ENCODE measurements around the gene RNF167.

The RNF167 gene

DNA sequence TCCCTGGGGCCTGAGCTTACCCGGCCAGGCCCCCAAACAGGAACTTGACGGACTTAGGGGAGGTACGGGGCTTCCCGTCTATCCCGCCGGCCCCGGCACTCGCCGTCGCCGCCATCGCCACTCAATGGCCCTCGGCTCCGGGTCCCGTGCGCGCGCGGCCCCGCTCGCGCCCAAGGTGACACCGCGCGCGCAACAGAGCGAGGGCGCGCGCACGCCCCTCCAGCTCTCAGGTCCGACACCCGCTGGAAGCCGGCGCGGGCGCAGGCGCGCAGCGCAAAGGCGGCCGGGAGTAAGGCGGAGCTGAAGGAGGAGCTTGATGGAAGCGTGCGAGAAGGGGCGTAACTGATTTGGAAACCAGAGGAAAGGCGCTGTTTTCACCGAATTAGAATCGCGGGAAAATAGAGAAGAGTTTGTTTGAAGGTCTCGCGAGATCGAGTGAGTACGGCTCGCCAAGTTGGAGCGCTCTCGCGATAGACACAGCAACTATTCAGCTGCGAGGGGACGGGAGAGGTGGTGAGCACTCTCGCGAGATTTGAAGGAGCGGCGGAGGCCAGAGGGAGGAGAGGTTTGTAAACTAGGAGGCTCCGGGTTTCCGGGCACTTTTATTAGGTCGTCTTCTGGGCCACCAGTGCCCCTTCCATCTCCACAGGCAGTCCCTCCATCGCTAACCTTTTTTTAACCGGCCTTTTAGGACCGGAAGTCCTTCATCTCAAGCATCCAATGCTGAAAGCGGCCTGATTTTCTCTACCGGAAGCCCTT lies at the start of gene RNF167, which contains the start of gene SLC25A11:
Gene RNF167, plus strand, starts transcription at position 473 of the 759 bp plus-strand sequence. CDS start 642 bp downstream, outside the sequence.
Gene SLC25A11, minus strand, starts transcription at position 251 of the 759 bp plus-strand sequence. Its CDS starts 136 bp downstream, at position 115.
- peak; percentile 99 for DNase-seq (ENCODE audit: low read depth, low spot score)

DNA sequence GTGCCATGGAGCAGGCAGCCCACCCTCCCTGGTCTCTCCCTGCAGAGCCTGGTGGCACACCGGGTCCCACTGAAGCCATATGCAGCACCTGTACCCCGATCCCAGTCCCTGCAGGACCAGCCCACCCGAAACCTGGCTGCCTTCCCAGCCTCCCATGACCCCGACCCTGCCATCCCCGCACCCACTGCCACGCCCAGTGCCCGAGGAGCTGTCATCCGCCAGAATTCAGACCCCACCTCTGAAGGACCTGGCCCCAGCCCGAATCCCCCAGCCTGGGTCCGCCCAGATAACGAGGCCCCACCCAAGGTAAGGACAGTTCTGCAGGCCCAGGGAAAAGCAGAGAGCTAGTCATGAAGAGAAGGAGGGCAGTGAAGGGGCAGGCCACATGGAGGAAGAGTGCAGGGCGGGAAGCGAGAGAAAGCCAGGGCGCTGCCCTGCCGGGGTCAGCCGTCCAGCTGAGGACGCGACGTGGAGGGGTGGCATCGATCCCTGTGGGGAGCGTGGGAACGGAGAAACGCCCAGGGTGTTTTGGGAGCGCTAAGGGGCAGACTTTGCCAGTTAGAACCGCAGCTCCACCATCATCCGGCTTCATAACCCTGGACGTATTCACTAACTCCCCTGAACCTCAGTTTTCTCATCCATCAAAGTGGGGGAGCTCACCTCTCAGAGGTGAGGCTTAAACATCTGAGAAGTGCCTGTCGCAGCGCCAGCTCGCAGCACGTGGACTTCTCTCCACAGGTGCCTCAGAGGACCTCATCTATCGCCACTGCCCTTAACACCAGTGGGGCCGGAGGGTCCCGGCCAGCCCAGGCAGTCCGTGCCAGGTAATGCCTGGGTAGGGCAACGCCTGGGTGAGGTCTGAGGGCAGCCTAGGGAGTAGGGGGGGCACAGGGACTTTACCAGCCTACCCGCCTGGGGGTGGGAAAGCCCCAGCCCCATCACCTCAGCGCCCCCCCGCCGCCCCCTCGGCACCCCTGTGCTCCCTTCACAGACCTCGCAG lies 48.4 kb upstream of the RNF167 start:
- DNase-seq (ENCODE audit: low read depth, low spot score) = no peak

DNA sequence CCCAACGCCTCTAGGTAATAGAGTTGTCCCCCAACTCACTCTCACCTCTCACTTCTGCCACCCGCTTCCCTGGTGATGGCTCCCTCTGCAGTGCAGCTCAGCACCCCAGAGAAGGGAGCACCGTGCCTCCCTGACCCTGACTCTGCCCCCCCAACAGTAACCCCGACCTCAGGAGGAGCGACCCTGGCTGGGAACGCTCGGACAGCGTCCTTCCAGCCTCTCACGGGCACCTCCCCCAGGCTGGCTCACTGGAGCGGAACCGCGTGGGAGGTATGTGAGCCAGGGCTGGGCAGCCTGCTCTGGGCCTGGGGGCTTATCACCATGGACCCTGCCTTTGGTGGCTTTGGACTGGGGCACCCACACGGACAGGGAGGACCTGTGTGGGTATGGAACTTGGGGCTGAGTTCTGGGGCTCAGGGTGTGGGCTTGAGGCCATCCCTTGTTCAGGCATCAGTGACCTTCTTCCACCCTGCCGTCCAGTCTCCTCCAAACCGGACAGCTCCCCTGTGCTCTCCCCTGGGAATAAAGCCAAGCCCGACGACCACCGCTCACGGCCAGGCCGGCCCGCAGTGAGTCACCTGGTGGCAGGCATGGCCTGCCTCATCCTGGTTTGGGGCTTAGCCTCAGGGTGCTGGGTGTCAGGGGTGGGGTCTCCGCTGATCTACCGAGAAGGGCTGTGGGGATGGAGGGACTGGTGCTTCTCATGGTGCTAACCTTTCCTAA lies 47.4 kb upstream of the RNF167 start:
- no peak for DNase-seq (ENCODE audit: low read depth, low spot score)

DNA sequence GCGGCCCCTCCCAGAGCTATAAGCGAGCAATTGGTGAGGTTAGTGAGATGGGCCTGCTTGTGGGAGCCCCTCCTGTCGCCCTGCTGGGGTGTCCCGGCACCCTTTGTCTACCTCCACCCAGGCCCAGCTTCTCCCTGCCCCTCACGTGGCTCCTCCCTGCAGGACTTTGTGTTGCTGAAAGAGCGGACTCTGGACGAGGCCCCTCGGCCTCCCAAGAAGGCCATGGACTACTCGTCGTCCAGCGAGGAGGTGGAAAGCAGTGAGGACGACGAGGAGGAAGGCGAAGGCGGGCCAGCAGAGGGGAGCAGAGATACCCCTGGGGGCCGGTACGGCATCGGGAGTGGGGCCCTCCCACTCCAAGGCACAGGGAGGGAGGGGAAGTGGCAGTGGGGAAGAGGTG lies 46.8 kb upstream of the RNF167 start:
- no peak for DNase-seq (ENCODE audit: low read depth, low spot score)

DNA sequence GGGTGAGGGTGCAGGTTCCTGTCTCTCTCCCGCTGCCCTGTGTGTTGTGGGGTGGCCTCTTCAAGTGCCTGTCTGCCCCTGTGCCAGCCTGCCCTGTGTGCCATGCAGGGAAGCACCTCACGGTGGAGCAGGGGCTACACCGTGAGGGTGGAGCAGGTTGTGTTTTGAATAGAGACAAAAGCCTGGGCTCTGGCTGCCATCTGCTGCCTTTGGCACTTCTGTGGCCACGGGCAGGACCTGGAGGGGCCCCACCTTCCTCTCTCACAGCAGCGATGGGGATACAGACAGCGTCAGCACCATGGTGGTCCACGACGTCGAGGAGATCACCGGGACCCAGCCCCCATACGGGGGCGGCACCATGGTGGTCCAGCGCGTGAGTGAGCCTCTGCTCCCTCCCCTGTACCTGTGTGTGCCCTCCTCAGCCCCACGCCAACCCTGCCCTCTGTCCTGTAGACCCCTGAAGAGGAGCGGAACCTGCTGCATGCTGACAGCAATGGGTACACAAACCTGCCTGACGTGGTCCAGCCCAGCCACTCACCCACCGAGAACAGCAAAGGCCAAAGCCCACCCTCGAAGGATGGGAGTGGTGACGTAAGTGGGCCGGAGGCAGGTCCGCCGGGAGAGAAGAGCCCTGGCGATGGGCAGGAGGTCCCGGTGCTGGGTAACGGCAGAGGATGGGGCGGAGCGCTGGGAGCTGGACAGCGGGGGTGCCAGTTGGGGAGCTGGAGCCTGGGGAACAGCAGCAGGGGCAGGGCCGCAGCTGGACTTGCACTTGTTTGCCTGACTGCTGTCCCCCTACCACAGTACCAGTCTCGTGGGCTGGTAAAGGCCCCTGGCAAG lies 46.1 kb upstream of the RNF167 start:
- DNase-seq (ENCODE audit: low read depth, low spot score) = no peak

DNA sequence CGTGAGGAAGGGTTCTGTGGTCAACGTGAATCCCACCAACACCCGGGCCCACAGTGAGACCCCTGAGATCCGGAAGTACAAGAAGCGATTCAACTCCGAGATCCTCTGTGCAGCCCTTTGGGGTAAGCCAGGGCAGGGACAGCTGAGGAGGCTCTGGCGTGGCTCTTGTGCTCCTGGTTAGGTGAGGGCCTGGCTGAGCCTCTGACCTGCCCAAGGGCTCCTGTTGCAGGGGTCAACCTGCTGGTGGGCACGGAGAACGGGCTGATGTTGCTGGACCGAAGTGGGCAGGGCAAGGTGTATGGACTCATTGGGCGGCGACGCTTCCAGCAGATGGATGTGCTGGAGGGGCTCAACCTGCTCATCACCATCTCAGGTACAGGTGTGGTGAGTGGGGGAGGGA lies 44.9 kb upstream of the RNF167 start:
- DNase-seq (ENCODE audit: low read depth, low spot score) = no peak

DNA sequence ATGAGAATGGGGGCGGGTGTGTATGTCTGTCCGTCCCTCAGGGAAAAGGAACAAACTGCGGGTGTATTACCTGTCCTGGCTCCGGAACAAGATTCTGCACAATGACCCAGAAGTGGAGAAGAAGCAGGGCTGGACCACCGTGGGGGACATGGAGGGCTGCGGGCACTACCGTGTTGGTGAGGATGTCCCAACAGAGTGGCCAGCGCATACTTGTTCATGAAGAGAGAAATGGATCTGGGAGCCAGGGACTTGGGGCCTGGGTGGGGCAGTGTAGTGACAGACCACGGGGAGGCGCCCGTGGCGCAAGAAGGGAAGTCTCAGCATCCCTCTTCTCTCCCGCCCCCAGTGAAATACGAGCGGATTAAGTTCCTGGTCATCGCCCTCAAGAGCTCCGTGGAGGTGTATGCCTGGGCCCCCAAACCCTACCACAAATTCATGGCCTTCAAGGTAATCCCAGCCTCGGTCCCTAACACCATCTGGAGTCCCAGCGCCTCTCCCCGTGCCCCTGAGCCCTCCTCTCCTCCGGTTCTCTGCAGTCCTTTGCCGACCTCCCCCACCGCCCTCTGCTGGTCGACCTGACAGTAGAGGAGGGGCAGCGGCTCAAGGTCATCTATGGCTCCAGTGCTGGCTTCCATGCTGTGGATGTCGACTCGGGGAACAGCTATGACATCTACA lies 44.3 kb upstream of the RNF167 start:
- DNase-seq (ENCODE audit: low read depth, low spot score) = no peak

DNA sequence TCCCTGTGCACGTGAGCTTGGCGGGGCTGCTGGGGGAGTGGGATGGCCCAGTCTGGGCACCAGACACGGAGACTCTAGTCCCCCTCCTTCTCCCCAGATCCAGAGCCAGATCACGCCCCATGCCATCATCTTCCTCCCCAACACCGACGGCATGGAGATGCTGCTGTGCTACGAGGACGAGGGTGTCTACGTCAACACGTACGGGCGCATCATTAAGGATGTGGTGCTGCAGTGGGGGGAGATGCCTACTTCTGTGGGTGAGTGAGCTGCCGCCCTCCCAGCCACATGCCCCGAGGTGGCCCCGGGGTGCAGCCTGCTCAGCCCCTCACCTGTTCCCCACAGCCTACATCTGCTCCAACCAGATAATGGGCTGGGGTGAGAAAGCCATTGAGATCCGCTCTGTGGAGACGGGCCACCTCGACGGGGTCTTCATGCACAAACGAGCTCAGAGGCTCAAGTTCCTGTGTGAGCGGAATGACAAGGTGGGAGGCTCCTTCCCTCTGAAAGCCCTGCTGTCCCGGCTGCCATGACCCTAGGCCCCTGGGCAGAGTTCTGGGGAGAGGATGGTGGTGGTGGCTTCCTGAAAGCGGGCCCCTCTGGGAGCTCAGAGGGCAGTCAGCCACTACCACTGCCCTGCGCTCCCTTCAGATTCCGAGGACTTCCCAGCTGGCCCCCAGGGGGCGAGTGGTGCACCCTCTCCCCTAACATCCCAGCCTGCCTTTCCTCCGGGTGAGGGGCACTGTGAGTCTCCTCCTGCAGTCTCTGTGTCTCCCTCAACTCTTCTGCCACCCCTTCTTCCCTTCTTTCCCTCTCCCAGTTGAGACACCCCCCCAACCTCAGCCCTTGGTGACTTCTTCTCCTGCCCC lies 43.5 kb upstream of the RNF167 start:
- DNase-seq (ENCODE audit: low read depth, low spot score) = no peak

DNA sequence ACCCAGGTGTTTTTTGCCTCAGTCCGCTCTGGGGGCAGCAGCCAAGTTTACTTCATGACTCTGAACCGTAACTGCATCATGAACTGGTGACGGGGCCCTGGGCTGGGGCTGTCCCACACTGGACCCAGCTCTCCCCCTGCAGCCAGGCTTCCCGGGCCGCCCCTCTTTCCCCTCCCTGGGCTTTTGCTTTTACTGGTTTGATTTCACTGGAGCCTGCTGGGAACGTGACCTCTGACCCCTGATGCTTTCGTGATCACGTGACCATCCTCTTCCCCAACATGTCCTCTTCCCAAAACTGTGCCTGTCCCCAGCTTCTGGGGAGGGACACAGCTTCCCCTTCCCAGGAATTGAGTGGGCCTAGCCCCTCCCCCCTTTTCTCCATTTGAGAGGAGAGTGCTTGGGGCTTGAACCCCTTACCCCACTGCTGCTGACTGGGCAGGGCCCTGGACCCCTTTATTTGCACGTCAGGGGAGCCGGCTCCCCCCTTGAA lies 42.8 kb upstream of the RNF167 start:
- DNase-seq (ENCODE audit: low read depth, low spot score) = no peak

DNA sequence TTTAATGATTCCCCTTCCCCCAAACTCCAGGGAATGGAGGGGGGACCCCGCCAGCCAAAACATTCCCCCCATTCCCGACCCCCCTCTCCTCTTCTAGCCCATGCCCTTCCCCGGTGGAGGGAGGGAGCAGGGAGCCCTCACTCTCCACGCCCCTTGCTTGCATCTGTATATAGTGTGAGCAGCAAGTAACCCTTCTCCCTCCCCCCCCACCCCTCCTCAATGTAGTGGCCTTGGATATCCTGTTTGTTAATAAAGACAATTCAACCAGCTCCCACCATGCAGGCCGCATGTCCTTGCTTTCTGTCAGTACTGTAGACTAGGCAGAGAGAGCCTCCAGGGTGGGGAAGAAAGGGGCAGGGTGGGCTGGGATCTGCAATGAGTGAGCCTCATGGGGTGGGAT lies 42.3 kb upstream of the RNF167 start:
- DNase-seq (ENCODE audit: low read depth, low spot score) = no peak

DNA sequence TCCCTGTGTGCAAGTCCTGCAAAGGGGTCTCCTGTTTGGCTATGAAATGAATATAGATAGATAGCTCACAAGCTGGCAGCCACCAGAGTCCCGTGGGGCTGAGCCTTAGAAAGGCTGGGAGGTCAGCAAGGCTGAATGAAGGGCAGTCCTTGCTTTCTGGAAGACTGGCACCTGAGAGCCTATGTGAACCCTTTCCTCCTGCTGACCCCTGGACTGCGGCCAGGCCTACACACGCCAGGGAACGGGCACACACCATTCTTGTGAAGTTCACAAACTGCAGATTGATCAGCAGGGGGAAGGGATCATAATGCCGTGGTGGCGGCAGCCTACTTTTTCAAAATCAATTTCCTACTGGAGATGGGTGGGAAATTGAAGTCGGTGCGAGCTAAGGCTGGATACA lies 41.7 kb upstream of the RNF167 start:
- no peak for DNase-seq (ENCODE audit: low read depth, low spot score)

DNA sequence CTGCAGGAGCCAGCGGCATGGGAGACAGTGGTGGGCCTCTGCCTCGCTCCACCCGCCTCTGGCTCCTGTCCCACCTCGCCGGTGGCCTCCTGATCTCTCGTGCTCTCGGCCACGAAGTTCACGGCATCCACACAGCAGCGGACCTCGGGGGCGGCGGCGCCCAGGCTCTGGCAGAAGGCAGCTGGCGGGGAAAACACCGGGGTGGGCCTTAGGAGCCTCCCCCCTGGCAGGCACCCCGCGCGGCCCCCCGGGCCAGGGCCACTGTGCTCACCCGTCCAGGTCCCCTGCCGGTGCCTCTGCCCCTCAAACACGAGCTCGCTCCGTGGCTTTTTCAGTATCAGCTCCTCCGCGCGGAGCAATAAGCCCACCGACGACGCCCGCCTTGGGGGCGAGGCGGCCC lies 41.1 kb upstream of the RNF167 start:
- DNase-seq (ENCODE audit: low read depth, low spot score) = no peak

DNA sequence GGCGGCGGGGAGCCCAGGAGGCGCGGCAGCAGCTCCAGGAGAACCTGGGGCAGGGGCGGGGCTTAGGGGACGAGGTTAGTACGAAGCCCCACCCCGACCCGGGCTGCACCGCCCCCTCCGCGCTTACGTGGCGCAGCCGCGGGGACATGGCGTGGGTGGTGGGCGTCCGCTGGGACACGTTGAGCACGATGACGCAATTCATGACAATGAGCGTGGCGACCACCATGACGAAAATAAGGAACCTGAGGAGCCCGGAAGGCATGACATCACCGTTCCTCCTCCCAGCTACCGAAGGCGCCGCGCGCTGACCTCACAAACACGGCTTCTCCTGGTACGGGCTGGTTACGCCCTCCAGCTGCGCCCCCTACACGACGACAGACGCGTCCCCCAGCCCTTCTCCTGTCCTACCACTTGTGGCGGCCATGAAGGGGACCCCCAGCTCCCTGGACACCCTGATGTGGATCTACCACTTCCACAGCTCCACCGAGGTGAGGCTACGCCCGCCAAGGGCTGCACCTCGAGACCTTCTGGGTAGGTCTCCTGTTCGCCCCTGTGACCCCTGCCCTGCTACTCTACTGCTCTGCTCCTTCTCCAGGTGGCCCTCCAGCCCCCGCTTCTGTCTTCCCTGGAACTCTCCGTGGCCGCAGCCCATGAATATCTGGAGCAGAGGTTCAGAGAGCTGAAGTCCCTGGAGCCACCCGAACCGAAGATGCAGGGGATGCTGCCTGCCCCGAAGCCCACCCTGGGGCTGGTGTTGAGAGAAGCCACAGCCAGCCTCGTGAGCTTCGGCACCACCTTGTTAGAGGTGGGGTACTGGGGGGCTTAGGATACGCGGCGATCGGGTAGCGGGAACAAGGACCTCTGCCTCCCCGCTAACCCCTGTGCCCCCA lies 40.5 kb upstream of the RNF167 start, which contains the start of gene C17orf107:
Gene C17orf107, plus strand, starts transcription at position 196 of the 890 bp plus-strand sequence. Its CDS starts 227 bp downstream, at position 423.
- DNase-seq (ENCODE audit: low read depth, low spot score) = no peak

DNA sequence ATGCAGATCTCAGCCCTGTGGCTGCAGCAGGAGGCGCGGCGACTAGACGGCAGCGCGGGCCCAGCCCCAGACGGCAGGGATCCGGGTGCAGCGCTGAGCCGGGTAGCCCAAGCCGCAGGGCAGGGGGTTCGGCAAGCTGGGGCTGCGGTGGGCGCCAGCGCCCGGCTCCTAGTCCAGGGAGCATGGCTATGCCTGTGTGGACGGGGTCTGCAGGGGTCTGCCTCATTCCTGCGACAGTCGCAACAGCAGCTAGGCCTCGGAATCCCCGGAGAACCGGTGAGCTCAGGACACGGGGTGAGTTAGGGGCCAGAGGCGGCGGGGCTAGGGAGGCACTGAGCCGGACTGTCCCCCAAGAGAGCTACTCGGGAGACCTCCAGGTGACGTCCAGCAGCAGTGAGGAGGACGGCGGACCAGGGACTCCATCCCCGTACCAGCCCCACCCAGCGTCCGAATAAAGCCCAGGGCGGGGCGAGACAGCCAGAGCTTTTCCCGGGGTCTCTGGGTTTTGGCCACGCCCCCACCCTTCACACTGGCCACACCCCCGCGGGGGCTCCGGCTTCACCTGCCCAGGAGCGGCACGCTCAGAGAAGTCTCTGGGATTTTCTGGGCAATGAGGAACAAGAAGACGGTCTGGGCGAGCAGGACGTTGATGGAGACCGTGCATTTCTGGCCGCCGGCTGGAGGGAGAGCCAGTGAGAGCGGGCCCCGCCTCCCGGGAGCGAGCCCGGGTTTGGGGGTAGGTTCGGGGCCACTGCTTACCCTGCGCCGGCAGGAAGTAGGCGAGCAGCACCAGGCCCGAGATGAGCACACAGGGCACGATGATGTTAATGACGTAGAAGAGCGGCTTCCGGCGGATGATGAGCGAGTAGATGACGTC lies 39.6 kb upstream of the RNF167 start:
- no peak for DNase-seq (ENCODE audit: low read depth, low spot score)

DNA sequence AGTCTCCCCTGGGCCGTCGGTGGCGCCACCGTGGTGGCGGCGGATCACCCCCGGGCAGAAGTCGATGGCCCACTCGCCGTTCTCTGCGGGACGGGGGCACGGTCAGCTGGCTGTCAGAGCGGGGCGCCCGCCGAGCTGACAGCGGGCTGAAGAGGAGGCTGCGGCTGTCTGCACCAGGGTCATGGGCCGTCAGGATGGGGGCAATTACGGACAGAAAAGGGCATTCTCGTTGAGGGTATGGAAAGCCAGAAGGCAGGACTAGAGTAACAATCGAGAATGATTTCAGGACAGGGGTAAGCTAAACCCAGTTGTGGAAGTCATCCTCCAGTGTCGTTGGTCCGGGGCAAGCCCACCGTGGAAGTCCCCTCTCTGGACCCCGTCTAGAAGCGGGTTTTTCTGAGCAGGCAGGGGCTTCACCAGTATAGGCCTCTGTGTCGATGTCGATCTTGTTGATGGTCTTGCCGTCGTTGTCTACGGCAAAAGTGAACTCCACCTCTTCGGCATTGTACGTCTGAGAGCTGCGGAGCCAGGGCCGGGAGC lies 38.9 kb upstream of the RNF167 start:
- no peak for DNase-seq (ENCODE audit: low read depth, low spot score)

DNA sequence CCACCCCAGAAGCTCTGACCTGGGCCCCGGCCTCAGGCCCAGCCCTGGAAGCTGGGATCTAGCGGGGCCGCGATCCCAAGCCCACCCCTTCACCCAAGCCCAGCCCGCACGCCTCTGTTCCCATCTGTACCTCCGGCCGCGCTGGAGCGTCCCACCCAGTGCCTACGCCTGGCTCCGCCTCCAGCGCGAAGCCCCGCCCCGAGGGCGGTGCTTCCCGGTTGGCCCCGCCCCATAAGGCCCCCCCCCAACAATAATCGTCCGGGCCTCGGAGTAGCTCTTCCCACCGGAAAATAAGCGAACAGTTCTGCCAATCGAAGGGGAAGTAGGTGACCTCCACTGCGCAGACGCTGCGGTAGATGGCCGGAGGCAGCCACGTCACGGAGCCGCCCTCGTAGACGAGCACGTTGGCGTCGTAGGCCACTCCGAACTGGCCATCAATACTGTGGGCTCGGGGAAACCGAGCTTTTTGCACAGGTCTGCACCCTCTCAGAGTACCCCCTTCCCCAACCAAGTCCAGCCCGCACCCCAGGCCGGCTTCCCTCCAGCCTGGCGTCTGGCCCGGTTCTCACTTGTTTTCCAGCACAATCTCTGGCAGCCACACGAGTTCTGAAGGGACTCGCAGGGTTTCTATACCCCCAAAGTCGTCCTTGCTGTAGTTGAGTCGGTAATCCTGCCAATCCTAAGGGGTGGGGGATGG lies 38.3 kb upstream of the RNF167 start:
- DNase-seq (ENCODE audit: low read depth, low spot score) = no peak
